H9 (cell line): ENCODE results near the gene USP12. TPM values are rescaled to one million over a fixed set of nuclear protein-coding genes. Genes with fewer than 3 reads are reported as not detected.

Experiments
- DNase-seq: peaks from one replicate; pipeline ENCODE4 v3.0.0-alpha.2; 2017
- H2AFZ ChIP-seq: one replicate; pipeline ENCODE4 v1.6.1; 2013; ENCODE audit warnings: mild to moderate bottlenecking, low read length, control low read depth, moderate library complexity
- H2AK5ac ChIP-seq: 2 replicates; pipeline ENCODE4 v1.6.1; 2013; ENCODE audit warnings: low read length, control low read depth, mixed read lengths; ENCODE audit not compliant: insufficient read length
- H2BK120ac ChIP-seq: one replicate; pipeline ENCODE4 v1.6.1; 2013; ENCODE audit warnings: low read depth, mild to moderate bottlenecking, low read length, control low read depth, inconsistent platforms; ENCODE audit not compliant: poor library complexity, severe bottlenecking
- H2BK12ac ChIP-seq: 2 replicates; pipeline ENCODE4 v1.6.1; 2013; ENCODE audit warnings: low read length, control low read depth, mixed read lengths, low read depth; ENCODE audit not compliant: insufficient read length
- H2BK15ac ChIP-seq: 2 replicates; pipeline ENCODE4 v1.6.1; 2013; ENCODE audit warnings: low read depth, low read length, control low read depth
- H2BK20ac ChIP-seq: one replicate; pipeline ENCODE4 v1.6.1; 2013; ENCODE audit warnings: low read depth, mild to moderate bottlenecking, low read length, control low read depth, inconsistent platforms; ENCODE audit not compliant: poor library complexity, severe bottlenecking
- H2BK5ac ChIP-seq: 2 replicates; pipeline ENCODE4 v1.6.1; 2013; ENCODE audit warnings: low read length, control low read depth, mixed read lengths; ENCODE audit not compliant: insufficient read length
- H3K14ac ChIP-seq: 2 replicates; pipeline ENCODE4 v1.6.1; 2013; ENCODE audit warnings: low read length, control low read depth; ENCODE audit not compliant: insufficient read depth
- H3K18ac ChIP-seq: 2 replicates; pipeline ENCODE4 v1.6.1; 2013; ENCODE audit warnings: low read depth, mild to moderate bottlenecking, mixed read lengths, low read length, control low read depth; ENCODE audit not compliant: insufficient read length
- H3K23ac ChIP-seq: 2 replicates; pipeline ENCODE4 v1.6.1; 2013; ENCODE audit warnings: low read length, control low read depth, mixed read lengths, low read depth; ENCODE audit not compliant: insufficient read length
- H3K23me2 ChIP-seq: 2 replicates; pipeline ENCODE4 v1.6.1; 2013; ENCODE audit warnings: low read depth, mild to moderate bottlenecking, mixed read lengths, low read length, control low read depth; ENCODE audit not compliant: insufficient read length, poor library complexity, severe bottlenecking
- H3K27ac ChIP-seq: 2 replicates; pipeline ENCODE4 v1.5.1; 2013; ENCODE audit warnings: low read length, control low read depth, mixed read lengths, low read depth; ENCODE audit not compliant: insufficient read length
- H3K27me3 ChIP-seq: 2 replicates; pipeline ENCODE4 v1.6.1; 2013; ENCODE audit warnings: low read length, control low read depth, inconsistent platforms; ENCODE audit not compliant: insufficient read depth
- H3K4ac ChIP-seq: 2 replicates; pipeline ENCODE4 v1.6.1; 2013; ENCODE audit warnings: low read depth, mild to moderate bottlenecking, control low read depth, inconsistent platforms, low read length, moderate library complexity
- H3K4me1 ChIP-seq: 2 replicates; pipeline ENCODE4 v1.6.1; 2013; ENCODE audit warnings: low read length, control low read depth, inconsistent platforms; ENCODE audit not compliant: insufficient read depth
- H3K4me2 ChIP-seq: 2 replicates; pipeline ENCODE4 v1.6.1; 2013; ENCODE audit warnings: low read length, control low read depth, mixed read lengths; ENCODE audit not compliant: insufficient read length, insufficient read depth
- H3K56ac ChIP-seq: 2 replicates; pipeline ENCODE4 v1.6.1; 2013; ENCODE audit warnings: low read depth, mild to moderate bottlenecking, mixed read lengths, low read length, control low read depth; ENCODE audit not compliant: insufficient read length
- H3K79me1 ChIP-seq: 2 replicates; pipeline ENCODE4 v1.6.1; 2013; ENCODE audit warnings: low read depth, mild to moderate bottlenecking, moderate library complexity, low read length, control low read depth, inconsistent platforms; ENCODE audit not compliant: insufficient read depth, poor library complexity, severe bottlenecking
- H3K79me2 ChIP-seq: 2 replicates; pipeline ENCODE4 v1.6.1; 2013; ENCODE audit warnings: low read length, control low read depth, inconsistent platforms; ENCODE audit not compliant: insufficient read depth
- H3K9ac ChIP-seq: 2 replicates; pipeline ENCODE4 v1.6.1; 2013; ENCODE audit warnings: low read length, control low read depth, mixed read lengths; ENCODE audit not compliant: insufficient read length; ENCODE audit errors: extremely low read depth
- H3K9me3 ChIP-seq: one replicate; pipeline ENCODE4 v1.6.1; 2013; ENCODE audit warnings: low read depth, low read length, inconsistent platforms; ENCODE audit not compliant: control insufficient read depth
- H3T11ph ChIP-seq: one replicate; pipeline ENCODE4 v1.6.1; 2013; ENCODE audit warnings: mild to moderate bottlenecking, low read length, control low read depth, inconsistent platforms
- H4K20me1 ChIP-seq: one replicate; pipeline ENCODE4 v1.6.1; 2013; ENCODE audit not compliant: control insufficient read depth, insufficient read length, insufficient read depth
- H4K5ac ChIP-seq: 2 replicates; pipeline ENCODE4 v1.6.1; 2013; ENCODE audit warnings: low read depth, mild to moderate bottlenecking, mixed read lengths, low read length, control low read depth; ENCODE audit not compliant: insufficient read length
- H4K8ac ChIP-seq: replicated peaks from 2 replicates; pipeline ENCODE4 v1.6.1; 2013; ENCODE audit warnings: low read length, control low read depth, mixed read lengths, low read depth; ENCODE audit not compliant: insufficient read length
- H4K91ac ChIP-seq: 2 replicates; pipeline ENCODE4 v1.6.1; 2013; ENCODE audit warnings: low read depth, mild to moderate bottlenecking, moderate library complexity, mixed read lengths, low read length, control low read depth; ENCODE audit not compliant: insufficient read length
- H3K27ac Mint-ChIP-seq, 3 experiments: 2 replicates in 2 of 3; 3 replicates in 1 of 3; pipeline ENCODE4 v1.8.0; 2020 to 2021; ENCODE audit warnings: mixed read lengths in 3 of 3, mild to moderate bottlenecking in 1 of 3, moderate library complexity in 1 of 3
- H3K27me3 Mint-ChIP-seq: 2 replicates; pipeline ENCODE4 v1.8.0; 2021; ENCODE audit warnings: low read depth, mild to moderate bottlenecking, moderate library complexity, mixed read lengths
- H3K36me3 Mint-ChIP-seq, 3 experiments: 2 replicates in 2 of 3; 3 replicates in 1 of 3; pipeline ENCODE4 v1.8.0; 2020 to 2021; ENCODE audit warnings: low read depth in 3 of 3, mixed read lengths in 3 of 3; ENCODE audit not compliant: insufficient read depth in 1 of 3
- H3K4me1 Mint-ChIP-seq, 2 experiments: 2 replicates each; pipeline ENCODE4 v1.8.0; 2020; ENCODE audit warnings: mixed read lengths in 2 of 2
- H3K4me3 Mint-ChIP-seq, 2 experiments: 2 replicates in 1 of 2; 3 replicates in 1 of 2; pipeline ENCODE4 v1.8.0; 2020 to 2021; ENCODE audit warnings: mild to moderate bottlenecking in 2 of 2, mixed read lengths in 2 of 2, moderate library complexity in 1 of 2
- H3K9me3 Mint-ChIP-seq, 2 experiments: 2 replicates in 1 of 2; 3 replicates in 1 of 2; pipeline ENCODE4 v1.8.0; 2020; ENCODE audit warnings: mild to moderate bottlenecking in 2 of 2, mixed read lengths in 2 of 2, moderate library complexity in 1 of 2
- WGBS: extraction: QIAGEN DNeasy Blood & Tissue Kit; methylation state at CpG from one replicate; pipeline ENCODE4 v1.1.7; 2013; ENCODE audit warnings: missing lambda C conversion rate, low lambda C conversion rate, mixed read lengths; ENCODE audit not compliant: insufficient read length; ENCODE audit errors: extremely low coverage; 5-methylcytosine and 5-hydroxymethylcytosine counted together
- total RNA-seq: library from RNA; stranded (reverse); gene quantifications from 2 replicates; pipeline ENCODE4 v1.2.1, GENCODE V29; 2021
- TF ChIP-seq, protein P1 (sequence below): fragments of 200-600 bp; sonication (generic); conservative IDR thresholded peaks from 3 replicates; pipeline ENCODE4 v1.8.0; 2021; ENCODE audit warnings: antibody characterized with exemption, mild to moderate bottlenecking

Gene USP12
- total RNA-seq, 1 experiment from 2014 or later = 24.8 TPM

DNA sequence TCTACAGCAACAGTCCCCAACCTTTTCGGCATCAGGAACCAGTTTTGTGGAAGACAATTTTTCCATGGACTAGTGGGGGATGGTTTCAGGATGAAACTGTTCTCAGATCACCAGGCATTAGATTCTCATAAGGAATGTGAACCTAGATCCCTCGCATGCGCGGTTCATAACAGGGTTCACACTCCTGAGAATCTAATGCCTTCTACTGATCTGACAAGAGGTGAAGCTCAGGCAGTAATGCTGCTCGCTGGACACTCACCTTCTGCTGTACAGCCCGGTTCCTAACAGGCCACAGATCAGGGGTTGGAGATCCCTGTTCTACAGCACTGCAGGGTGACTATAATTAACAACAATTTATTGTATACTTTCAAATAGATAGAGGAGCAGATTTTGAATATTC lies 21.9 kb downstream of the USP12 start:
- H3K18ac ChIP-seq = no peak overlapping the region
- no peak overlapping the region for H4K8ac ChIP-seq
- peaks cover 6 to 15% (median 7%) of the 10 kb centered on the region in 3 experiments for H3K36me3 Mint-ChIP-seq
- no peak overlapping the region for H3K14ac ChIP-seq
- no peak overlapping the region for H2BK20ac ChIP-seq
- H2BK120ac ChIP-seq = no peak overlapping the region
- H3K27me3 Mint-ChIP-seq = no peaks in the 10 kb centered on the region
- peaks cover 37% of the 10 kb centered on the region; the same call in 1 of the 2 replicates for H3K79me2 ChIP-seq
- H4K5ac ChIP-seq = no peak overlapping the region
- no CpG with 5 or more reads among the region's 6 CpGs for WGBS
- H3K23me2 ChIP-seq = no peaks in the 10 kb centered on the region
- no peak overlapping the region for H3K27ac Mint-ChIP-seq
- H3K9me3 Mint-ChIP-seq = no peaks in the 10 kb centered on the region; a peak in 1 of 5 replicates
- H3K4me3 Mint-ChIP-seq = no peak overlapping the region
- TF ChIP-seq, protein P1, sequence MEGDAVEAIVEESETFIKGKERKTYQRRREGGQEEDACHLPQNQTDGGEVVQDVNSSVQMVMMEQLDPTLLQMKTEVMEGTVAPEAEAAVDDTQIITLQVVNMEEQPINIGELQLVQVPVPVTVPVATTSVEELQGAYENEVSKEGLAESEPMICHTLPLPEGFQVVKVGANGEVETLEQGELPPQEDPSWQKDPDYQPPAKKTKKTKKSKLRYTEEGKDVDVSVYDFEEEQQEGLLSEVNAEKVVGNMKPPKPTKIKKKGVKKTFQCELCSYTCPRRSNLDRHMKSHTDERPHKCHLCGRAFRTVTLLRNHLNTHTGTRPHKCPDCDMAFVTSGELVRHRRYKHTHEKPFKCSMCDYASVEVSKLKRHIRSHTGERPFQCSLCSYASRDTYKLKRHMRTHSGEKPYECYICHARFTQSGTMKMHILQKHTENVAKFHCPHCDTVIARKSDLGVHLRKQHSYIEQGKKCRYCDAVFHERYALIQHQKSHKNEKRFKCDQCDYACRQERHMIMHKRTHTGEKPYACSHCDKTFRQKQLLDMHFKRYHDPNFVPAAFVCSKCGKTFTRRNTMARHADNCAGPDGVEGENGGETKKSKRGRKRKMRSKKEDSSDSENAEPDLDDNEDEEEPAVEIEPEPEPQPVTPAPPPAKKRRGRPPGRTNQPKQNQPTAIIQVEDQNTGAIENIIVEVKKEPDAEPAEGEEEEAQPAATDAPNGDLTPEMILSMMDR = no peak
- no peak overlapping the region for H2BK15ac ChIP-seq
- no peak overlapping the region for H3K9ac ChIP-seq
- H3K27me3 ChIP-seq = no peaks in the 10 kb centered on the region
- H3K4me1 ChIP-seq = no peaks in the 10 kb centered on the region; the same call in 1 of the 2 replicates
- H3K9me3 ChIP-seq = no peaks in the 10 kb centered on the region
- no peak overlapping the region for H4K91ac ChIP-seq
- H3K27ac ChIP-seq = no peak overlapping the region
- H3T11ph ChIP-seq = no peak overlapping the region
- no peak overlapping the region for H2AFZ ChIP-seq
- H2BK12ac ChIP-seq = no peak overlapping the region
- no peak overlapping the region for H2AK5ac ChIP-seq
- no peak overlapping the region for H3K4me2 ChIP-seq
- no peak overlapping the region for H3K4ac ChIP-seq
- H4K20me1 ChIP-seq = no peaks in the 10 kb centered on the region
- no peak overlapping the region for H3K23ac ChIP-seq
- DNase-seq = no peak
- peaks cover 10% of the 10 kb centered on the region for H3K79me1 ChIP-seq
- no peak overlapping the region for H3K56ac ChIP-seq
- peaks cover 13 to 20% of the 10 kb centered on the region in 2 experiments for H3K4me1 Mint-ChIP-seq
- no peak overlapping the region for H2BK5ac ChIP-seq
